ENCODE data around the gene SLC1A1.

The SLC1A1 gene

DNA sequence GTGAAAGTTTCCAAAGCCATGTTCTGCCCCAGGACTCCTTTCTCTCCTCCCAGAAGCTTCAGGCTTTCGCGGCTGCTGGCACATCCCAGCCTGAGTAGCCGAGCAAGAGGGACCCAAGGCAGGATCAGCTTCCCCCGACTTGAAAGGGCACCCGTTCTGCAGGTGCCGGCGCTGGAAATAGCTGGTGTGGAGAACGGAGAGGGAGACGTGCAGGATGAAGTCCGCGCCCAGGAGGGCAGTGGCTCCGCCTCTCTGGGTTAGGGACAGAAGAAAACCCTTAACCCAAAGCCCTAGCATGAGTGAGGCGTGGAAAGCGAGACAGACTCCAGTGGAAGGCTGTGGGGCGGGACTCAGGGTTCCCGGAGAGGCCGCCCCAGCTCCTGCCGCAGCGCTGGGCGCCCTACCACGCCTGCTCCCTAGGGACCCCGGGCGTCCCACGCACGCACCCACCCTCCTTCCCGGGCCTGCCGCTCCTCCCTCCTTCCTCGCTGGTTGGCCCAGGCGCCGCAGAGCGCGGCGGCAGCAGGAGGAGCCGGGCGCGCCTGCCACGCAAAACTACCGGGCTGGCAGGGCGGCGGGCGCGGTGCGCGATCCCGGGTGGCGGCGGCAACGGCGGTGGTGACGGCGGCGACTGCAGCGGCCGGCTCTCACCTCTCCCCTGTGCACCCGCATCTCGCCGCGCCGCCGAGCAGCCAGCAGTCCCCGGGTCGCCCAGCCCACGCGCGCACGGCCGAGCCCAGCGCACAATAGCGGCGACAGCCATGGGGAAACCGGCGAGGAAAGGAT, at the start of gene SLC1A1:
TSS of gene SLC1A1 (plus strand) at position 550 of the 786 bp plus-strand sequence. CDS start at position 762, 212 bp downstream.
- no peak for DNase-seq

DNA sequence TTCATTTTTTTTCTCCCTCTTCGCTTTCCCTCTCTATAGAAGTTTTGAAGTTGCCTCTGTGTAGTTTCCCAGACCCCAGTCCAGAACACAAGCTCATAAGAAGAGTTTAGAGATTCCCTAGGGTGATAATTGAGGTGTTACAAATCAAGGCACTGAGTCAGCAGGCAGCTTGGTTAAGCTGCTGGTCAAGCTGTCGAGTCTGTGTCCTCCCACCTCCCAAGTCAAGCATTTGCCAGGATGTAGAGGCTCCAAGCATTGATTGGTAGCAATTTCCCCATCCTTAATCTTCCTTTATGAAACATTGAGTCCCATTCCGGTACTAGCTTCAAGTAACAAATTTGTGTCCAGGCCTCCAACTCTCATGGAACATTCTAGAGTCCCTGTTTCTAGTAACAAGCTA, 47.5 kb upstream of the SLC1A1 start:
- no peak for DNase-seq

DNA sequence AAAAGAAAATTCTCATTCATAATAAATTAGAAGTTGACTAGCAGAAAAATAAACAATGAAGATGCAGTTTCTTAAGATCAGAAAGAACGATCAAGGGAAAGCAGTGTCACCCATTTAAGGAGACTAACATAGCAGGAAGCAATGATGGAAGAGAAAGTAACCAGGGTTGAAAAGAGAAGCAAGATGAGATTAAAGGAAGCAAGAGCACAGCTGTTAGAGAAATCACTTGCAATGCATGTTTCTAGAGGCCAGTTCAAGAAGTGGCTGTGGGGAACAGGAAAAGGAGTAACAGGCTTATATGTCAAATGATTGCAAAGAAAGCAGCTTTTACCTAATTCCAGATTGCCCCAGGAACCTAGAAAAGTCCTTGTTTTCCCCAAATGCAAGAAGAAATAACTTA, 46.8 kb upstream of the SLC1A1 start:
- peak; percentile 90 for DNase-seq

DNA sequence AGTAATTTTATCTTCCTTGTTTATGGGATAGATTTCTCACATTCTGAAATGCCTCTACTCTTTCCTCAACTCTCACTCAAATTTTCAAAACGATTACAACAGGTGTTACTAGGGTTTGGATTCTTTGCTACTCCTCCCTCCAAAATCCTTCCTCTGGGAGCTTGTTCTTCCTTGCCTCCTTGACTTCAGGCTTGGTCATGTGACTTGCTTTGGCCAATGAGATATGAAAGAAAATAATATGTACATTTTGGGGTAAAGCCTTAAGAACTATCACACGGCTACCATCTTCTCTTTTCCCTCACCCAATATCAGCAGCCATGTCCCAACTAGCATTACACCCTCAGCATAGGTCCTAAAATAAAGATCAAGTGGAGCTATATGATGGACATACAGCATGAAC, 28.8 kb upstream of the SLC1A1 start:
- DNase-seq: no peak

DNA sequence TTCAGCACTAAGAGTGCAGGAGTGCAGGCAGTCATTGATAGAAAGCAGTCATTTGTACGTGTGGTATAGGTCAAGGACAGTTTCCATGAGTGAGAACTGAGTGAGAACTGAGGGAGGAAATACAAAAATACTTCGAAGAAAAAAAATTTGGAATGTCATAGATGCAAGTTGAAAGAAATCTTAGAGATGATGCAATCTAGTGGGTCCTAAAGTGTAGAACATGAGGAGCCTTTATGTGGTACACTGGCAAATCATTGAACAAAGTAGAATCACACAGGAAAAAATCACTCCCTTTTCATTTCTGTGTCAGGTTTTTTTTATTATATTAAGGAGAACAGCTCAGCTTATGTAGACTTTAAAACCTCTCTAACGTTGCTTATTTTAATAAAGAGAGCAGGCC, 26.4 kb upstream of the SLC1A1 start:
- peak; percentile 89 for DNase-seq

DNA sequence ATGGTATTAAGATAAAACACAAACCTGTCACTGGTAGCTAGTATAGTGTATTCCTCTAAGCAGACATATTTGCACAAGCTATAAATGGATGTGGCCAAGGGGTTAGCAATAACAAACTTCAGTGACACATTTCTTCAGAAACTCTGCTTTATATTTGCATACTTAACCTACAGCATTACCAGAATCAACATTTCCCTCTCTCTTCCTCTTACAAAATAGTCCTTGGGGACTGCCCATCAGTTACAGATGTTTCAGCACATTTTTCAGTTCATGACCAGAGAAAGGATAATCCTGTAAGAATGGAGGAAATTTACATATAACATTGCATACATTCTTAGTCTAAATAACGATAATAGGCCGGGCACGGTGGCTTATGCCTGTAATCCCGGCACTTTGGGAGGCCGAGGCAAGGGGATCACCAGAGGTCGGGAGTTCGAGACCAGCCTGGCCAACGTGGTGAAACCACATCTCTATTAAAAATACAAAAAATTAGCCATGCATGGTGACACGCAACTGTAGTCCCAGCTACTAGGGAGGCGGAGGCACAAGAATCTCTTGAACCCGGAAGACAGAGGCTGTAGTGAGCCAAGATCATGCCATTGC, 25.3 kb upstream of the SLC1A1 start:
- DNase-seq: no peak

DNA sequence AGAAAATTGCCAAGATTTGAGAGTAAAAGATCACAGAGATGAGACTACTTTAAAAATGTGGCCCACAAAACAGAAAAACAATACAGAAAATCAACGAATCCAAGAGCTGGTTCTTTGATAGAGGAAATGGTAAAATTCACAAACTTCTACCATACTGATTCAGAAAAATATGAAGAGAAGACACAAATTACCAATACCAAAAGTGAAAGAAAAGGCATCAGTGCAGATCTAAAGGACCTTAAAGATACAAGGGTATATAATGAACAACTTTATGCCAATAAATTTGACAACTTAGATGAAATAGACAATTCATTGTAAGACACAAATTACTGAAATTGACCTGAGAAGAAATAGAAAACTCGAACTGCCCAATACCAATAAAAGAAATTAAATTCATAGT, 24.4 kb upstream of the SLC1A1 start:
- DNase-seq: peak; percentile 84

DNA sequence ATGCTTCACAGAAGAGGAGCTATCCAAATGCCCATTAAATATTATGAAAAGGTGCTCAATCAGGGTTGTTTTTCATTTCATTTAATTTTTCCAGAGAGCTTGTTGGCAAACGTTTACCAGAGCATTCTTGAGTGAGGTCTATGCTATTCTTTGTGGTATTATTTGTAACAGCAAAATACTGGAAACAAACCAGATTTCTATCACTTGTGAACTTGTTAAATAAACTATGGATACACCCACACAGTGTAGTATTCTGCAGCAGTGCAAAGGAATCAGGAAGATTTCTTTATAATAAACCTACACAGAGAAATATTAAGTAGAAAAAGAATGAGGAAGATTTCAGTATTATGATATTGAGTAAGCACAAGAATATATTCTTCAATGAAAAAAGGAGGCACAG, 15.0 kb upstream of the SLC1A1 start:
- no peak for DNase-seq

DNA sequence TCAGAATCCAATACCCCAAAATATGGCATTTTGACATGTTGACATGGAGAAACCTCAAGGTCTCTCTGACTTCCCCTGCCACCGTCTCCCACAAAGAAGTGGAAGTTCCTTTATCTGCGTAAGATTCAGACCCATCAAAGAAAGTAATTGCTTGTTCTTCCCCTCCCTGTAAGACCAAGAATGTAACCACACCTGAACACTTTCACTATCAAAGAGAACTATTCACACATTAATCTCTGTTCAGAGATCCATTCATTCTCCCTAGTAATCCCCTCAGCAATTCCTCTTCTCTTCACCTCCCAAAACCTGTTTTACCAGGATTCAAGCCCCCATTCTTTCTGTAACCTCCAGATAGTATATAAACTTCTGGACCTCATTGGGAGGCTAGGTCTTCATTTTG, 4.1 kb upstream of the SLC1A1 start:
- DNase-seq: peak; percentile 85

DNA sequence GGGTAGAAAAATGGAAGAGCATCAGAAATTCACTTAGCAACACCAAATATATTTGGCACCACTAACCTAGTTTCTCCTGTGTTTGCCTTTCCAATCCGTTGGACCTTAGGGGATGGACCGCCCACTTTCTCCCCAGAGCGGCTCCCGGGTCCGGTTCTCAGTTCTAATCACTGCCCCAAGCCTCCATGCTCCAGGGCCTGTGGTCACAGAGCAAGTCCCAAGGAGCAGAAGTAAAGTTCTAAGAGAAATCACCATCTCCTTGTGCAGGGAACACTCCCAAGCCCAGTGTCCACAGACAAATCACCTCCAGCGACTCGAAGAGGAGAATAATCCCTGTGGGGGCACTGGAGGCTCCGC, 728 bp upstream of the SLC1A1 start:
- no peak for DNase-seq

DNA sequence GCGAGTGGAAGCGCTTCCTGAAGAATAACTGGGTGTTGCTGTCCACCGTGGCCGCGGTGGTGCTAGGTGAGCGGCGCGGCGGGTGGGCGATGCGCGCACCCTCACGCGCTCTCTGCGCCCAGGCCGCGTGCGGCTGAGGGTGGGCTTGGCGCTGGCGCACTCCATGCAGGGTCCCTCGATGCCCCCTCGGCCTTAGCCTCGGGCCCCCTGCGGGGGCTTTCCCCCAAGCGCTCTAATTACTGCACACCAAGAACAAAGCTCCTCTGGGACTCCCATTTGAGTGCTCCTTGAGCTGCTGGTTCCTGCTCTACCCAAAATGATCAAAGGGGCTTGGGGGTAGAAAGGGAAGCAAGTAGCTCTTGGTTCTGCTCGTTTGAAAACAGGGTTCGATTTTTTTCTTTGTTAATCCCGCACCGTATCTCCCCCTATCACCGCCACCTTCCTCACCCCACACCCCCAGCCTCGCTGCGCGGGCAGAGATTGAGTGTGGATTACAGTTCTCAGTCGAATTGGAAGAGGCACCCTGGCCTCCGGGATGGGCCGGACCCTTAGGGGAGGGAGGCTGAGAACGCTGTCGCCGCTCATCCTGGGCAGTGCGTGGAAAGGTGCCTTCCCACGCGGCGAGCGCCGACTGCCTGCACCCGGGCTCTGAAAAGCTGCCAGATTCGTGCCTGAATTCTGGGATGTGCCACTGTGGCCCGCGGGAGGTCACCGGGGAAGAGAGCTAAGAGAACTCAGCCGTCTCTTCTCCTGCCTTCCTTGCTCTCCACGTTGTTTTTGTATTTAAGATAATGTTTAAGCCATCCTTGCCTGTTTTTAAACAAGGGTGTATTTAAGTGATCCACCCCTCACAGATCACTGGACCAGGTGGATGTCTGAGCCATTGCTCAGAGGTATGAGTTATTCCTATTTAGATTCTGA, 697 bp downstream of the SLC1A1 start:
- DNase-seq: no peak

DNA sequence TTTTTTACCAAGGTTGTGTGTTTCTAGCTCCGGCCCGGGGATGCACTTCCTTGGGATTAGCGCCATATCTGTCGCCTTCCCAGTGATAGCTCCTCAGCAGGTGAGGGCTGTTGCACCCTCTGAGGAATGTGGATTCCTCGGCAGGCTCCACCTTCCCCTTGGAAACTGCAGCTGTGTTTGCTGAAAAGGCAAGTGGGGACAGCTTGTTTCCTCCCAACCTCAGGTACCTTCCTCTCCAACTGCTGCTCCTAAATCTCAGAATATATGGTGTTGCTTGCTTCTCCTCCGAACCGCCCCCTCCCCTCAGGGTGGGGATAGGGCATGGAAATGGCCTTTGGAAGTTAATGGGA, 1.3 kb downstream of the SLC1A1 start:
- DNase-seq: no peak

DNA sequence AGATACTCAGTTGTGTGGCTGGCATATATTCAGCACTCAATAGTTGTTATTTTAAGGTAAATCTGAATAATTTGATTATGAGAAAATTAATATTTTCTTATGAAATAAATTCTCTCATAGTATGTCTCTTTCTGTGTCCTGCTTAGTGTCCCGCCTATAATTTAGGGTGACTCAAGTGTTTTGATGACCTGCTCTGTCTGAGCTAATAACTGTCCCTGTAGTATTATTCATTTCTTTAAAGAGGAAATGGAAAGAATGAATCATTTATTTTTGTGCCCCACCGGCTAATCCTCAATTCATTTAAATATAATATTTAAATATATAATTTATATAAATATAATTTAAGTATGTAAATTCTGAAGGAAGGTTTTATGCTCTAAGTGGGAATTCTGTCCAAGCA, 4.1 kb downstream of the SLC1A1 start:
- DNase-seq: no peak

DNA sequence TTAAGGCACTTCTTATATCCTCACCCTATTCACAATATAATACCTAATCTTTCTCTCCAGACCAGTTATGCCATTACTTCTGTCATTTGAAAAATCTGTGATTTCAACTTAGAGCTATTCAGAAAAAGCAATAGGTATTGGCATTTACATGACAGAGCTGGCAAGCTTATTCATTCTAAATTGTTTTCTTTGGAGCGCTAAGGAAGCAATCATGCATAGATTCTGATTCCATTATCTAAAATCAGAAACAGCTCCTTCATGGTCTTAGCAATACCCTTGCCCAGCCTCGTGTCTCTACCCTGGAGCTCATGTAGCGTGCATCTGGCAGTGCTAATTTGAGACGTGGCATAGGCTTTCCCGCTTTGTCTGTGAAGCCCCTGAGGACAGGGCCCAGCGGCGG, 4.5 kb downstream of the SLC1A1 start:
- no peak for DNase-seq

DNA sequence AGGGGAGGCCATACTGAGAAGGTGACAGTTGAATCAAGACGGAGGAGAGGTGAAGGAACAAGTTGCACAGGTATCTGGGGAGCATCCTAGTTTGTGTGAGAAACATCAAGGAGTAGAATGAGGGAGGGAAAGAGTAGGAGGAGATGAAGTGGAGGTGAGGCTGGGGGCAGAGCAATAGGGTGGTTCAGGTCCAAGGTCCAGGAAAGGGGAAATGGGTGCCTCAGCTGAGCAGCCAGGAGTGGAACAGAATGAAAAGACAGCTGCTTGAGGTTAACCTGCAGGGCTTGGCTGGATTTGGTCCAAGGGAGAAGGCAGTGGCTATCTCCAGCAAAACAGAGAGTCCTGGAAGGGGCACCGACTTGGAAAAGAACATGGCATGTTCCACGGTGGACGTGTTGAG, 5.3 kb downstream of the SLC1A1 start:
- DNase-seq: no peak

DNA sequence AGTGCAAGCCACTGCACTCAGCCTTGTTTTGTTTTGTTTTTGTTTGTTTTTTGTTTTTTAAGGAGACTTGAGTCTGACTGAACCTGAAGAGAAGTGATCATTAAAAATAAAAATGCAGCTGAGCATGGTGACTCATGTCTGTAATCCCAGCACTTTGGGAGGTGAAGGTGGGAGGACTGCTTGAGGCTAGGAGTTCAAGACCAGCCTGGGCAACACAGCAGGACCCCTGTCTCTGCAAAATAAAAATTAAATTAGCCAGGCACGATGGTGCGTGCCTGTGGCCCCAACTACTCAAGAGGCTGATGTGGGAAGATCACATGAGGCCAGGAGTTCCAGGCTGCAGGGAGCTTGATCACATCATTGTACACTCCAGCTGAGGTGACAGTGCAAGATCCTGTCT, 6.2 kb downstream of the SLC1A1 start:
- DNase-seq: no peak

DNA sequence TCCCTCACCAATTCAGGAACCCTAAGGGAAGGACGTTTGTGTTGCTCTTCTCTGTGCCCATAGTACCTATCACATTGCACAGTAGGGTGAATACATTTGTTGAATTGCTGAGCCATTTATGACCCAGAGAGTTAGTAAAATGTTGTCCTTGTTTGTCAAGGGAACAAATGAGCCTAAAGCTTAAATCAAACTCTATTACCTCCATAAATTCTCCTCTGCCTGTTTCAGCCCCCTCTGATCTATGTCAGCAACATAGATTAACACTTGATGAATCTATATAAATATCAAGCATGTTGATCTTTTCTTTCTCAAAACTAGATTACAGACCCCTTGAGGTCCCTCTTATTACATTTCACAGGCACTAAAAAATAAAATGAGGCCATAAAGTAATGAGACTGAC, 7.1 kb downstream of the SLC1A1 start:
- no peak for DNase-seq

DNA sequence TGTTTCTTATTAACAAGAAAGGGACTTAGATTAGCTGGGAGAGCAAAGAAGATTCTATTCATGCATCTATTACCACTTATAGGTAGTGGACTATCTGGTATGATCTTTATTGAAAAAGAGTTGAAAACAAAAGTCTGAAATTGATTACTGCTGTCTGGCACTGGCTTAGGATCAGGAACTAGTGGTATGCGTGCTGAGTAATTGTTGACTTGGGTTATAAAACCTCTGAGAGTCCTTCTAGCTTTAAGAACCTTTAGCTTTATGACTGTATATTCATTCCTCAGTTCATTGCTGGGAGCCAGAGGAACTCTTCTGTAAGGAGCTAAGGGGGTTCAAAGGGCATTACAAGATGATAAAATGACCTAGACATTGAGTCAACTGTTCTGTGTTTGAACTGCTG, 7.6 kb downstream of the SLC1A1 start:
- peak; percentile 80 for DNase-seq

DNA sequence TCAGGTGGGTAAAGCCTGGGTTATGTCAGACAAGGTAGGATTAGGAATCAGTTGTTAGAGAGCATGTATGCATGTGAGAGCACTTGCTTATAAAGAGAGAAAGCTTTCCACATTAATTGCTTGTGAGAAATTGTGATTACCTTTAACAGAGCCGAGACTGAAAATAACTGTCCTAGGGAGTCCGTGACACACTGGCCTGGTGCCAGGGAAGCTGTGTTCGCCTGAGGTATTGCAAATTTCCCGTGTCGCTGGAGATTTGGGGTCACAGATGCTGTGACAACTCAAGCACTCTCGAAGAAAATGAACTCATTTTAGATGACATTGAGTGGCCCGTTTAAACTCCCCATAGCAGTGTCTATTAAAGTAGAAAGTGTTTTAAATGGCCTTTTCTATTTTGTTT, 9.6 kb downstream of the SLC1A1 start:
- DNase-seq: no peak

DNA sequence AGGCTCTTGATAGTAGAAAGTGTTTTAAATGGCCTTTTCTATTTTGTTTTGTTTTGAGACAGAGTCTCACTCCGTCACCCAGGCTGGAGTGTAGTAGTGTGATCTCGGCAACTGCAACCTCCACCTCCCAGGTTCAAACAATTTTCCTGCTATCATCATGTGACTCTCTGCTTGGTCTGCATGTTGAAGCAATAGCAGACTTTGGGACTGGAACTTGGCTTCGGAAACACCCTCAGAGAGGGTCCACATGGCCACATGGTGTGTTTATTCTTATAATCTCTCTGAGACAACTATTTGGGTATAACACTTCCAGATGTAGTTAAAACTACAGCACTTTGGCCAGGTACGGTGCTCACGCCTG, 10.9 kb downstream of the SLC1A1 start:
- DNase-seq: no peak

DNA sequence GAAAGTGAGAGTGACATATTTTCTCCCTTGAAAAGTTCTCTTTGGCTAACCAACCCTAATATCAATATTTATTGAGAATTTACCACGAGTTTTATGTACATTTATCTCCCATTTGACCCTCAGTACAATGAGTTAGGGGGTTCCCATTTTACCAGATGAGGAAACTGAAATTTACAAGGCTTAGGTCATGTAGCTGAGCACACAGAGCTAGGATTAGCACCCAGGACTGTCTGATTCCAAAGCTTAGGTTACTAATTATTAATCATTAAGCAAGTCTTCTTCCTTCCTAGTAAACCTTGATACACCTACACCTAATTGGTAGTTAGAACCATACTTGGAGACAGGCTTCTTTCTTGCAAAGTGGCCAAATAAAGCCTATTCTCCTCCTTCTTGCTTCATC, 12.2 kb downstream of the SLC1A1 start:
- DNase-seq: no peak

DNA sequence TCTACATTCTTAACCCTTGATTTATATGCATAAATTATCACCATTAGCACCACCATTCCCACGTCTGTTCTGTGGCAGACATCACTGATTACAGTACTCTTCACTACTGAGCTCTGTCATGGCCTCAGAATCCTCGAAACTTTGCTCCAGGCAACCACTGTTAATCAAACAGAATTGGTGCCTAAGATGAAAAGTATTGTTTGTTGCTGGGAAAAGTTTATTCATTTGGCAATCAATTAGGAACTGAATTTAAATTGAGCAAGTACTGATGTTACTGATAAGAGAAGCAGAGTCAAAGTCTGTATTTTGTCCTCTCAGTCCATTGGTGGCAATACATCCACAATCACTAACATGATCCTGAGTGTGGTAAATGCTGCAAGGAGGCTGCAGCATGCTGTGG, 12.8 kb downstream of the SLC1A1 start:
- no peak for DNase-seq

DNA sequence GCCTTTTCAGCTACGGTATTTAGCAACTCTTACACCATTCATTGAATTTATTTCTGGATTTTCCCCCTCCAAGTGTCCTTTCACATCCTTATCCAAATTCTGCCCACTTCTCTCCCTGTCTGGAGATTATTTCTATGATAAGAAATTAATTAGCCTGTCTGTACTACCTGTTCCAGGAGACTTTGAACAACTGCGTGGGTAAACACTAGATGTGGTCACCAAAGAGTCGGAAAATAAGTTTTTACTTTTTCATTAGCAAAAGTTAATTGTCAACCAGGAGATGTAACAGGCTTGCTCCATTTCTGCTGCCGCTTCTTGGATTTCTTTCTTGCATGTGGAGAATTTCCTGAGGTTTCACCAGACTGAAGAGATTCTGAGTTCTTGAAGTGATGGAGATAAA, 14.0 kb downstream of the SLC1A1 start:
- no peak for DNase-seq

DNA sequence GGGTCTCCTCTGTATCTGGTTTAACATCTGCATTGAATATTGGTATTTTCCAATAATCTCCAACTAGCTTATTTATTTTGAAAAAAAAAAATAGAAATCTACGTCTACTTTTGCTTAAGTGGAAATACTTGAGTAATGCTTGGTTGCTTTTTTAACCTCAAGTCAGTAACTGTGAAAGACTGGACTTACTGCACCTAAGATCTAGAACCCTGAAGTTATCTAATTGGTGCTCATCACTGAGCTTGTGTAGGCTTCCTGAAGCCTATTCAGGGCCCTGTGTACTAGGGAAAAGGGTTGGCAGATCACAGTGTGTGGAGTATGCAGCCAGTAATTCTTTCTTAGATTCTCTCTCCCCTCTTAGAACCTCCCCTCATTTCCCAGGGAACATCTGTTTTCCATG, 16.2 kb downstream of the SLC1A1 start:
- DNase-seq: no peak

Data from OCI-M1 (cell line).